Lower leg skin (tissue), 3 donors: Measurements from ENCODE around the gene LATS1.

Experiments
- POLR2A ChIP-seq, 2 donors: fragments of 450-650 bp; IDR thresholded peaks; one replicate each; pipeline ENCODE4 v1.6.1; 2016 to 2017; ENCODE audit warnings: antibody characterized with exemption in 2 of 2, mild to moderate bottlenecking in 1 of 2, moderate library complexity in 1 of 2
- TF ChIP-seq, protein P1 (sequence below), 3 donors: fragments of 450-650 bp; IDR thresholded peaks; one replicate each; pipeline ENCODE4 v1.5.1; 2016; ENCODE audit warnings: antibody characterized with exemption in 3 of 3, mild to moderate bottlenecking in 3 of 3, moderate library complexity in 2 of 3

DNA sequence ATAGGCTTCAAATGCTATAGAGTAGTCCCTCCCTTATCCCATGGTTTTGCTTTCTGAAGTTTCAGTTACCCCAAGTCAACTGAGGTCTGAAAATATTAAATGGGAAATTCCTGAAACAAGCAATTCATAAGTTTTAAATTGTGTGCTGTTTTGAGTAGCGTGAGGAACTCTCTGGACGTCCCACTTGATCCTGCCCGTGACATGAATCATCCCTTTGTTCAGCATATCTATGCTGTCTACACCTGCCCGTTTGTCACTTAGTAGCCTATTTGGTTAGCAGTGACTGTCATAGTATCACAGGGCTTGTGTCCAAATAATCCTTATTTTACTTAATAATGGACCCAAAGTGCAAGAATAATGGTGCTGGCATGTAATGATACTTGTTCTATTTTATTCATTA lies 36.6 kb upstream of the LATS1 start:
- no peak for TF ChIP-seq POLR2A (IDR thresholded peaks at IDR 0.05)
- TF ChIP-seq, protein P1, sequence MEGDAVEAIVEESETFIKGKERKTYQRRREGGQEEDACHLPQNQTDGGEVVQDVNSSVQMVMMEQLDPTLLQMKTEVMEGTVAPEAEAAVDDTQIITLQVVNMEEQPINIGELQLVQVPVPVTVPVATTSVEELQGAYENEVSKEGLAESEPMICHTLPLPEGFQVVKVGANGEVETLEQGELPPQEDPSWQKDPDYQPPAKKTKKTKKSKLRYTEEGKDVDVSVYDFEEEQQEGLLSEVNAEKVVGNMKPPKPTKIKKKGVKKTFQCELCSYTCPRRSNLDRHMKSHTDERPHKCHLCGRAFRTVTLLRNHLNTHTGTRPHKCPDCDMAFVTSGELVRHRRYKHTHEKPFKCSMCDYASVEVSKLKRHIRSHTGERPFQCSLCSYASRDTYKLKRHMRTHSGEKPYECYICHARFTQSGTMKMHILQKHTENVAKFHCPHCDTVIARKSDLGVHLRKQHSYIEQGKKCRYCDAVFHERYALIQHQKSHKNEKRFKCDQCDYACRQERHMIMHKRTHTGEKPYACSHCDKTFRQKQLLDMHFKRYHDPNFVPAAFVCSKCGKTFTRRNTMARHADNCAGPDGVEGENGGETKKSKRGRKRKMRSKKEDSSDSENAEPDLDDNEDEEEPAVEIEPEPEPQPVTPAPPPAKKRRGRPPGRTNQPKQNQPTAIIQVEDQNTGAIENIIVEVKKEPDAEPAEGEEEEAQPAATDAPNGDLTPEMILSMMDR (IDR thresholded peaks at IDR 0.05), result no peak
